IMR-90 (cell line): ENCODE data around the gene RAD51. TPM values are rescaled to one million over a fixed set of nuclear protein-coding genes. Genes with fewer than 3 reads are reported as not detected.
A peak's percentile ranks its signal among the peaks of the same experiment; 100 is the strongest.

Experiments
- ATAC-seq: fragments of 200-7000 bp; cut with Tn5 transposase; 2 replicates; pipeline ENCODE4 v1.9.1; 2020; ENCODE audit warnings: low read depth, mild to moderate bottlenecking, moderate library complexity
- BruUV-seq: library from RNA; stranded (reverse); fragments of 400-500 nt; replicated peaks from 2 replicates; lab custom pipeline; 2021; lab: Mats Ljungman, UMichigan
- CTCF ChIA-PET: fragments of 300-600 bp; formaldehyde crosslinking; extraction: SDS; loops from one replicate; lab custom pipeline; 2021; ENCODE audit warnings: antibody characterized with exemption; lab: Yijun Ruan, JAX
- POLR2A ChIA-PET: fragments of 300-600 bp; sonication (Branson Sonifier 250); formaldehyde crosslinking; loops from one replicate; lab custom pipeline; 2022; ENCODE audit warnings: antibody characterized with exemption; ENCODE audit not compliant: unreplicated experiment; lab: Charles Lee
- DNase-seq: peaks from one replicate; pipeline ENCODE4 v3.0.0; 2013
- H2AFZ ChIP-seq: replicated peaks from 2 replicates; pipeline ENCODE3; 2013; ENCODE audit warnings: low read length, mild to moderate bottlenecking; ENCODE audit not compliant: poor library complexity
- H2AK5ac ChIP-seq: 2 replicates; pipeline ENCODE4 v1.6.1; 2013; ENCODE audit warnings: low read depth, low read length, inconsistent platforms
- H2AK9ac ChIP-seq: replicated peaks from 2 replicates; pipeline ENCODE3; 2013; ENCODE audit warnings: mild to moderate bottlenecking, low read depth, low read length, moderate library complexity; ENCODE audit not compliant: poor library complexity
- H2BK120ac ChIP-seq: 2 replicates; pipeline ENCODE4 v1.6.1; 2013; ENCODE audit warnings: low read depth, low read length, inconsistent platforms
- H2BK15ac ChIP-seq: 3 replicates; pipeline ENCODE4 v1.6.1; 2013; ENCODE audit warnings: low read depth, low read length, inconsistent platforms
- H2BK20ac ChIP-seq: 2 replicates; pipeline ENCODE4 v1.6.1; 2013; ENCODE audit warnings: low read depth, mild to moderate bottlenecking, inconsistent platforms, low read length, moderate library complexity
- H2BK5ac ChIP-seq: 2 replicates; pipeline ENCODE4 v1.6.1; 2013; ENCODE audit warnings: mild to moderate bottlenecking, low read depth, low read length, inconsistent platforms; ENCODE audit not compliant: poor library complexity, severe bottlenecking
- H3K14ac ChIP-seq: replicated peaks from 2 replicates; pipeline ENCODE4 v1.6.1; 2013; ENCODE audit warnings: low read depth, low read length, inconsistent platforms
- H3K18ac ChIP-seq: 2 replicates; pipeline ENCODE4 v1.6.1; 2013; ENCODE audit warnings: low read depth, low read length, control low read depth
- H3K23ac ChIP-seq: 2 replicates; pipeline ENCODE4 v1.6.1; 2013; ENCODE audit warnings: low read depth, low read length, inconsistent platforms
- H3K27ac ChIP-seq: 2 replicates; pipeline ENCODE4 v1.5.1; 2013; ENCODE audit warnings: mild to moderate bottlenecking, control low read depth, low read length; ENCODE audit not compliant: insufficient read depth
- H3K27me3 ChIP-seq: 2 replicates; pipeline ENCODE4 v1.6.1; 2013; ENCODE audit warnings: low read length; ENCODE audit not compliant: control insufficient read depth, insufficient read depth
- H3K36me3 ChIP-seq: 2 replicates; pipeline ENCODE4 v1.6.1; 2013; ENCODE audit warnings: low read length, mixed read lengths; ENCODE audit not compliant: control insufficient read depth, insufficient read depth
- H3K4ac ChIP-seq: 2 replicates; pipeline ENCODE4 v1.6.1; 2013; ENCODE audit warnings: low read depth, low read length, inconsistent platforms
- H3K4me1 ChIP-seq: 2 replicates; pipeline ENCODE4 v1.6.1; 2013; ENCODE audit warnings: low read length, mixed read lengths; ENCODE audit not compliant: control insufficient read depth, insufficient read depth
- H3K4me2 ChIP-seq: 2 replicates; pipeline ENCODE4 v1.6.1; 2013; ENCODE audit warnings: low read depth, mild to moderate bottlenecking, control low read depth, low read length, moderate library complexity
- H3K4me3 ChIP-seq: 2 replicates; pipeline ENCODE4 v1.5.1; 2013; ENCODE audit warnings: low read depth, mild to moderate bottlenecking, control low read depth, low read length, moderate library complexity; ENCODE audit not compliant: insufficient read depth
- H3K56ac ChIP-seq: 2 replicates; pipeline ENCODE4 v1.6.1; 2013; ENCODE audit warnings: low read length, inconsistent platforms; ENCODE audit not compliant: insufficient read depth; ENCODE audit errors: extremely low read depth
- H3K79me1 ChIP-seq, 2 experiments: 2 replicates each; pipeline ENCODE4 v1.6.1; 2013; ENCODE audit warnings: low read length in 2 of 2, inconsistent platforms in 1 of 2, low read depth in 1 of 2
- H3K9ac ChIP-seq: 2 replicates; pipeline ENCODE4 v1.6.1; 2013; ENCODE audit warnings: low read depth, low read length, control low read depth
- H3K9me1 ChIP-seq: 2 replicates; pipeline ENCODE4 v1.6.1; 2013; ENCODE audit warnings: low read length, inconsistent platforms; ENCODE audit not compliant: insufficient read depth
- H3K9me3 ChIP-seq: 2 replicates; pipeline ENCODE4 v1.6.1; 2013; ENCODE audit warnings: low read length; ENCODE audit not compliant: control insufficient read depth, insufficient read depth
- H4K20me1 ChIP-seq: 2 replicates; pipeline ENCODE4 v1.6.1; 2013; ENCODE audit warnings: low read length, inconsistent platforms; ENCODE audit not compliant: insufficient read depth
- H4K5ac ChIP-seq: 2 replicates; pipeline ENCODE4 v1.6.1; 2013; ENCODE audit warnings: mild to moderate bottlenecking, low read depth, low read length, control low read depth
- H4K8ac ChIP-seq, 2 experiments: 2 replicates each; pipeline ENCODE4 v1.6.1; 2013; ENCODE audit warnings: low read depth in 2 of 2, low read length in 2 of 2, control low read depth in 1 of 2, inconsistent platforms in 1 of 2
- H4K91ac ChIP-seq: 2 replicates; pipeline ENCODE4 v1.6.1; 2013; ENCODE audit warnings: low read depth, low read length, inconsistent platforms; ENCODE audit not compliant: insufficient read depth
- BHLHE40 ChIP-seq: fragments of 150-350 bp; IDR thresholded peaks from 2 replicates; pipeline ENCODE4 v1.6.1; 2016; ENCODE audit warnings: mild to moderate bottlenecking, low read depth, low read length
- CEBPB ChIP-seq: IDR thresholded peaks from 2 replicates; pipeline ENCODE4 v1.6.1; 2012; ENCODE audit warnings: low read depth, low read length, improper control_type of control experiment
- CHD1 ChIP-seq: IDR thresholded peaks from 2 replicates; pipeline ENCODE4 v1.6.1; 2012; ENCODE audit warnings: low read depth, low read length, improper control_type of control experiment
- MAFK ChIP-seq: IDR thresholded peaks from 2 replicates; pipeline ENCODE4 v1.6.1; 2012; ENCODE audit warnings: low read depth, low read length, improper control_type of control experiment
- MAZ ChIP-seq: IDR thresholded peaks from 2 replicates; pipeline ENCODE4 v1.6.1; 2012; ENCODE audit warnings: low read depth, mild to moderate bottlenecking, low read length, improper control_type of control experiment, moderate library complexity, borderline replicate concordance
- NFE2L2 ChIP-seq: fragments of 150-350 bp; IDR thresholded peaks from 2 replicates; pipeline ENCODE4 v1.6.1; 2016; ENCODE audit warnings: low read depth, mild to moderate bottlenecking, low read length
- POLR2A ChIP-seq: IDR thresholded peaks from 2 replicates; pipeline ENCODE4 v1.6.1; 2012; ENCODE audit warnings: mild to moderate bottlenecking, low read depth, low read length
- RAD21 ChIP-seq: IDR thresholded peaks from 2 replicates; pipeline ENCODE4 v1.6.1; 2012; ENCODE audit warnings: low read length, improper control_type of control experiment
- RCOR1 ChIP-seq: IDR thresholded peaks from 2 replicates; pipeline ENCODE4 v1.6.1; 2012; ENCODE audit warnings: mild to moderate bottlenecking, low read length, improper control_type of control experiment; ENCODE audit not compliant: insufficient replicate concordance
- RFX5 ChIP-seq: IDR thresholded peaks from 2 replicates; pipeline ENCODE4 v1.8.0; 2012; ENCODE audit warnings: low read depth, mild to moderate bottlenecking, low read length, moderate library complexity
- WGBS, 2 experiments: methylation state at CpG; one replicate each; pipeline versions ENCODE4 v1.1.5 to v1.1.7; 2013; ENCODE audit warnings: missing lambda C conversion rate in 2 of 2; ENCODE audit not compliant: insufficient read length in 1 of 2; ENCODE audit errors: extremely low coverage in 2 of 2; 5-methylcytosine and 5-hydroxymethylcytosine counted together
- dilution Hi-C: fragments of 300-500 bp; cut with HindIII; formaldehyde crosslinking; loops from one replicate; pipeline ENCODE4 v1.14.3; 2018; ENCODE audit warnings: low sequenced_read_pairs; ENCODE audit not compliant: unreplicated experiment
- in situ Hi-C: fragments of 300-500 bp; cut with MboI; formaldehyde crosslinking; loops from 3 replicates; pipeline ENCODE4 v1.14.3; 2019; ENCODE audit warnings: low sequenced_read_pairs, inconsistent platforms, mixed read lengths
- intact Hi-C: fragments of 100-400 bp; cut with micrococcal nuclease; formaldehyde crosslinking; loops from 2 replicates; pipeline ENCODE4 v1.10.0; 2022
- polyA plus RNA-seq, 3 experiments: library from polyadenylated mRNA; depleted of rRNA; stranded (reverse); fragments of >200 nt; gene quantifications; 2 replicates each; pipeline ENCODE4 v1.2.3, GENCODE V29; 2012; ENCODE audit warnings: low replicate concordance in 1 of 3
- total RNA-seq: library from RNA; depleted of rRNA; stranded (reverse); fragments of >200 nt; gene quantifications from 2 replicates; pipeline ENCODE4 v1.2.3, GENCODE V29; 2012
- TF ChIP-seq, protein P1 (sequence below): conservative IDR thresholded peaks from 2 replicates; pipeline ENCODE4 v1.5.1; 2012; ENCODE audit warnings: mild to moderate bottlenecking, low read depth, low read length, improper control_type of control experiment
- TF ChIP-seq, protein P2 (sequence below): fragments of 150-350 bp; IDR thresholded peaks from 2 replicates; pipeline ENCODE4 v1.6.1; 2016; ENCODE audit warnings: low read depth, mild to moderate bottlenecking, low read length, moderate library complexity, borderline replicate concordance
- TF ChIP-seq, protein P3 (sequence below): fragments of 150-350 bp; IDR thresholded peaks from 2 replicates; pipeline ENCODE4 v1.6.1; 2017; ENCODE audit warnings: mild to moderate bottlenecking, antibody characterized with exemption, low read length, low read depth

RAD51 gene
- total and polyA plus RNA-seq, 2 of the 4 experiments (the other 2 are of a cell fraction): 6.8 to 8.4 TPM

DNA sequence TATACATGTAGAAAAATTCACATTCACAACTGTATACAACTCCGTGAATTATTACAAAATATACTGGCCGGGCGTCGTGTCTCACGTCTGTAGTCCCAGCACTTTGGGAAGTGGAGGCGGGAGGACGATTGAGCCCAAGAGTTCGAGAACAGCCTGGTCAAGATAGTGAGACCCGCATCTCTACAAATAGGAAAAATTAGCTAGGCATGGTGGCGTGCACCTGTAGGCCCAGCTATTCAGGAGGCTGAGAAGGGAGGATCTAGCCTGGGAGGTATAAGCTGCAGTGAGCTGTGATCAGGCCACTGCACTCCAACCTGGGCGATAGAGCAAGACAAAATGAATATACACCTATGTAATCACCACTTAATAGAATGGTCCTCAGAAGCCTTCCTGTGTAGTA, 1.3 kb downstream of the RAD51 start:
- CTCF ChIA-PET: interaction anchor here (0.6 kb wide), 1 partner anchor 98 kb away, joined by 4 read pairs; no protein-coding TSS in a partner anchor
- in situ Hi-C loops (no loop called here), intact Hi-C loops (no loop called here)

More for the DNA sequence above, 1.3 kb downstream of the RAD51 start:
- BruUV-seq: no TSS peak
- Histone ChIP-seq H3K56ac (no peak overlapping the region), H4K91ac (no peak overlapping the region), H3K18ac (no peak overlapping the region), H2BK15ac (no peak overlapping the region), H4K5ac (0 out of 2 replicates have a peak overlapping the region, but pooled peaks have one; percentile 49), H3K4me1 (peaks cover 4% of the 10 kb centered on the region; the same call in 1 of the 2 replicates), H3K9me1 (no peaks in the 10 kb centered on the region), H3K14ac (no peak overlapping the region), H3K27me3 (no peaks in the 10 kb centered on the region), H3K23ac (0 out of 2 replicates have a peak overlapping the region, but pooled peaks have one; percentile 4), H3K4ac (no peak overlapping the region), H2BK20ac (no peak overlapping the region), H4K20me1 (peaks cover 3% of the 10 kb centered on the region; the same call in 1 of the 2 replicates), H3K4me3 (peak overlapping the region; percentile 80; the same call in 1 of the 2 replicates), H2BK5ac (no peak overlapping the region), H4K8ac (peak overlapping the region in 1 of 2 experiments; percentile 58; a peak in 1 of 4 replicates), H2BK120ac (no peak overlapping the region), H3K9ac (no peak overlapping the region), H3K9me3 (no peaks in the 10 kb centered on the region), H3K27ac (no peak overlapping the region), H2AK5ac (no peak overlapping the region), H3K4me2 (peak overlapping the region; percentile 98), H3K79me1 (peaks cover 20 to 36% of the 10 kb centered on the region in 2 experiments), H2AK9ac (no peak overlapping the region), H3K36me3 (peaks cover 7% of the 10 kb centered on the region), H2AFZ (peak overlapping the region; percentile 91)
- TF ChIP-seq CHD1 (no peak), CEBPB (no peak), NFE2L2 (no peak), POLR2A (no peak), BHLHE40 (no peak), RAD21 (no peak), RFX5 (no peak), MAZ (no peak), RCOR1 (no peak), MAFK (no peak)
- TF ChIP-seq, protein P1, sequence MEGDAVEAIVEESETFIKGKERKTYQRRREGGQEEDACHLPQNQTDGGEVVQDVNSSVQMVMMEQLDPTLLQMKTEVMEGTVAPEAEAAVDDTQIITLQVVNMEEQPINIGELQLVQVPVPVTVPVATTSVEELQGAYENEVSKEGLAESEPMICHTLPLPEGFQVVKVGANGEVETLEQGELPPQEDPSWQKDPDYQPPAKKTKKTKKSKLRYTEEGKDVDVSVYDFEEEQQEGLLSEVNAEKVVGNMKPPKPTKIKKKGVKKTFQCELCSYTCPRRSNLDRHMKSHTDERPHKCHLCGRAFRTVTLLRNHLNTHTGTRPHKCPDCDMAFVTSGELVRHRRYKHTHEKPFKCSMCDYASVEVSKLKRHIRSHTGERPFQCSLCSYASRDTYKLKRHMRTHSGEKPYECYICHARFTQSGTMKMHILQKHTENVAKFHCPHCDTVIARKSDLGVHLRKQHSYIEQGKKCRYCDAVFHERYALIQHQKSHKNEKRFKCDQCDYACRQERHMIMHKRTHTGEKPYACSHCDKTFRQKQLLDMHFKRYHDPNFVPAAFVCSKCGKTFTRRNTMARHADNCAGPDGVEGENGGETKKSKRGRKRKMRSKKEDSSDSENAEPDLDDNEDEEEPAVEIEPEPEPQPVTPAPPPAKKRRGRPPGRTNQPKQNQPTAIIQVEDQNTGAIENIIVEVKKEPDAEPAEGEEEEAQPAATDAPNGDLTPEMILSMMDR: no peak
- TF ChIP-seq, protein P2, sequence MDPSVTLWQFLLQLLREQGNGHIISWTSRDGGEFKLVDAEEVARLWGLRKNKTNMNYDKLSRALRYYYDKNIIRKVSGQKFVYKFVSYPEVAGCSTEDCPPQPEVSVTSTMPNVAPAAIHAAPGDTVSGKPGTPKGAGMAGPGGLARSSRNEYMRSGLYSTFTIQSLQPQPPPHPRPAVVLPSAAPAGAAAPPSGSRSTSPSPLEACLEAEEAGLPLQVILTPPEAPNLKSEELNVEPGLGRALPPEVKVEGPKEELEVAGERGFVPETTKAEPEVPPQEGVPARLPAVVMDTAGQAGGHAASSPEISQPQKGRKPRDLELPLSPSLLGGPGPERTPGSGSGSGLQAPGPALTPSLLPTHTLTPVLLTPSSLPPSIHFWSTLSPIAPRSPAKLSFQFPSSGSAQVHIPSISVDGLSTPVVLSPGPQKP: no peak
- TF ChIP-seq, protein P3, sequence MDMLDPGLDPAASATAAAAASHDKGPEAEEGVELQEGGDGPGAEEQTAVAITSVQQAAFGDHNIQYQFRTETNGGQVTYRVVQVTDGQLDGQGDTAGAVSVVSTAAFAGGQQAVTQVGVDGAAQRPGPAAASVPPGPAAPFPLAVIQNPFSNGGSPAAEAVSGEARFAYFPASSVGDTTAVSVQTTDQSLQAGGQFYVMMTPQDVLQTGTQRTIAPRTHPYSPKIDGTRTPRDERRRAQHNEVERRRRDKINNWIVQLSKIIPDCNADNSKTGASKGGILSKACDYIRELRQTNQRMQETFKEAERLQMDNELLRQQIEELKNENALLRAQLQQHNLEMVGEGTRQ: no peak
- dilution Hi-C loops: no loop called here
- no peak for ATAC-seq
- POLR2A ChIA-PET: no interaction called here
- WGBS, 2 experiments: no CpG with 5 or more reads among the region's 11 CpGs
- no peak for DNase-seq
